GM12864 (cell line): ENCODE results near the gene RPL13A.
A peak's percentile ranks its signal among the peaks of the same experiment; 100 is the strongest.

Source experiments
- DNase-seq: peaks from one replicate; pipeline ENCODE4 v3.0.0-alpha.2; 2011; ENCODE audit warnings: low read depth
- H3K4me3 ChIP-seq: 2 replicates; pipeline ENCODE4 v1.5.1; 2011; ENCODE audit warnings: mild to moderate bottlenecking, low read depth, low read length, control low read depth
- CTCF ChIP-seq: IDR thresholded peaks from 2 replicates; pipeline ENCODE4 v1.5.1; 2011; ENCODE audit warnings: low read depth, mild to moderate bottlenecking, moderate library complexity, low read length, control low read depth, inconsistent platforms; ENCODE audit errors: missing control alignments

The RPL13A gene

GRCh38 chr19:49513746-49514118, 26.3 kb downstream of the RPL13A start:
- no peak overlapping the region for H3K4me3 ChIP-seq
- DNase-seq = no peak
- no peak for TF ChIP-seq CTCF

- no peak for TF ChIP-seq CTCF
- DNase-seq = no peak
- H3K4me3 ChIP-seq = no peak overlapping the region
Observed at GRCh38 chr19:49514151-49514550, 26.7 kb downstream of the RPL13A start.

- DNase-seq = no peak
- no peak for TF ChIP-seq CTCF
- no peak overlapping the region for H3K4me3 ChIP-seq
Observed at GRCh38 chr19:49515767-49516166, 28.4 kb downstream of the RPL13A start.

- DNase-seq = no peak
- TF ChIP-seq CTCF = no peak
- no peak overlapping the region for H3K4me3 ChIP-seq
Observed at GRCh38 chr19:49518033-49518432, 30.6 kb downstream of the RPL13A start.

GRCh38 chr19:49520705-49521319, 33.4 kb downstream of the RPL13A start:
- H3K4me3 ChIP-seq = no peak overlapping the region
- no peak for TF ChIP-seq CTCF
- no peak for DNase-seq

- TF ChIP-seq CTCF = no peak
- no peak for DNase-seq
- no peak overlapping the region for H3K4me3 ChIP-seq
Observed at GRCh38 chr19:49524812-49525455, 37.5 kb downstream of the RPL13A start.

- H3K4me3 ChIP-seq = peak overlapping the region; percentile 10
- no peak for DNase-seq
- TF ChIP-seq CTCF = no peak
Observed at GRCh38 chr19:49528211-49528771, 40.9 kb downstream of the RPL13A start.
